Measurements from ENCODE around the gene H2AZ2. TPM values are rescaled to one million over a fixed set of nuclear protein-coding genes. Genes with fewer than 3 reads are reported as not detected.
"Not testable (repeated sequence)": the region's sequence is repeated elsewhere in the genome, so short reads cannot be mapped to it uniquely, and the experiment has no call there.

Gene H2AZ2
- total and polyA plus RNA-seq, 2 experiments from 2014 or later: 165 to 179 TPM

- Histone ChIP-seq H3K27ac (no peak overlapping the region), H2AFZ (no peak overlapping the region), H3K4me2 (ENCODE audit: unreplicated experiment) (peak overlapping the region; percentile 38), H3K9ac (no peak overlapping the region), H3K9me2 (ENCODE audit: insufficient read depth) (no peaks in the 10 kb centered on the region), H3K79me2 (ENCODE audit: insufficient read depth) (no peaks in the 10 kb centered on the region), H3K4me3 (no peak overlapping the region), H3F3A (ENCODE audit: insufficient read depth) (peaks cover 15% of the 10 kb centered on the region), H3K27me3 (replicated peaks; ENCODE audit: insufficient read depth) (no peaks in the 10 kb centered on the region), H4K20me1 (ENCODE audit: insufficient read depth) (no peaks in the 10 kb centered on the region), H3K9me3 (ENCODE audit: low read depth) (no peaks in the 10 kb centered on the region), H3K36me3 (ENCODE audit: low read depth) (no peaks in the 10 kb centered on the region), H3K4me1 (ENCODE audit: insufficient read depth) (peaks cover 10% of the 10 kb centered on the region)
- TF ChIP-seq EZH2 (IDR thresholded peaks at IDR 0.05; ENCODE audit: insufficient read depth, poor library complexity, severe bottlenecking) (no peak), EZH2phosphoT487 (IDR thresholded peaks at IDR 0.05; ENCODE audit: insufficient read depth, low read depth) (no peak)
- 9 to 12% methylated on average over 4 of the region's 4 CpGs for WGBS, 2 experiments (ENCODE audit: low coverage in 1 of 2, low lambda C conversion rate in 2 of 2, missing lambda C conversion rate in 2 of 2)
- DNase-seq: peak; percentile 94
- in situ Hi-C loops (cut with MboI): loop anchor here (25.0 kb wide), 1 partner anchor 270 kb away; no protein-coding TSS in a partner anchor
Observed at GRCh38 chr7:44867073-44867995, 19.4 kb upstream of the H2AZ2 start.

- H2AFZ ChIP-seq; H3K27me3 ChIP-seq (replicated peaks; ENCODE audit: insufficient read depth); H3K9me2 ChIP-seq (ENCODE audit: insufficient read depth); H3K9me3 ChIP-seq (ENCODE audit: low read depth); H3K4me1 ChIP-seq (ENCODE audit: insufficient read depth); H4K20me1 ChIP-seq (ENCODE audit: insufficient read depth); H3K4me2 ChIP-seq (ENCODE audit: unreplicated experiment); H3K79me2 ChIP-seq (ENCODE audit: insufficient read depth); H3K27ac ChIP-seq; H3F3A ChIP-seq (ENCODE audit: insufficient read depth); H3K4me3 ChIP-seq; H3K9ac ChIP-seq; H3K36me3 ChIP-seq (ENCODE audit: low read depth); DNase-seq: not testable (repeated sequence)
- 57 to 65% methylated on average over 4 of the region's 4 CpGs for WGBS, 2 experiments (ENCODE audit: low coverage in 1 of 2, low lambda C conversion rate in 2 of 2, missing lambda C conversion rate in 2 of 2)
- in situ Hi-C loops (cut with MboI): loop anchor here (5.0 to 25.0 kb wide), 2 partner anchors 65 to 275 kb away; no protein-coding TSS in a partner anchor
Observed at GRCh38 chr7:44861949-44862348, 14.1 kb upstream of the H2AZ2 start.

- 92% methylated on average over 2 of the region's 2 CpGs for WGBS, 2 experiments (ENCODE audit: low coverage in 1 of 2, low lambda C conversion rate in 2 of 2, missing lambda C conversion rate in 2 of 2)
- H3K9me2 ChIP-seq (ENCODE audit: insufficient read depth): no peaks in the 10 kb centered on the region
- H2AFZ ChIP-seq: no peak overlapping the region
- H4K20me1 ChIP-seq (ENCODE audit: insufficient read depth): no peaks in the 10 kb centered on the region
- in situ Hi-C loops (cut with MboI): loop anchor here (25.0 kb wide), 1 partner anchor 279 kb away; no protein-coding TSS in a partner anchor
- no peak overlapping the region for H3K4me3 ChIP-seq
- H3K9me3 ChIP-seq (ENCODE audit: low read depth): no peaks in the 10 kb centered on the region
- no peaks in the 10 kb centered on the region for H3F3A ChIP-seq (ENCODE audit: insufficient read depth)
- peak; percentile 21 for DNase-seq
- no peaks in the 10 kb centered on the region for H3K79me2 ChIP-seq (ENCODE audit: insufficient read depth)
- no peak overlapping the region for H3K9ac ChIP-seq
- peaks cover 11% of the 10 kb centered on the region for H3K4me1 ChIP-seq (ENCODE audit: insufficient read depth)
- H3K27ac ChIP-seq: no peak overlapping the region
- H3K36me3 ChIP-seq (ENCODE audit: low read depth): no peaks in the 10 kb centered on the region
- no peak overlapping the region for H3K4me2 ChIP-seq (ENCODE audit: unreplicated experiment)
- no peak for TF ChIP-seq EZH2 (IDR thresholded peaks at IDR 0.05; ENCODE audit: insufficient read depth, poor library complexity, severe bottlenecking)
- TF ChIP-seq EZH2phosphoT487 (IDR thresholded peaks at IDR 0.05; ENCODE audit: insufficient read depth, low read depth): no peak
- no peaks in the 10 kb centered on the region for H3K27me3 ChIP-seq (replicated peaks; ENCODE audit: insufficient read depth)
Observed at GRCh38 chr7:44858161-44858560, 10.3 kb upstream of the H2AZ2 start.

- no peaks in the 10 kb centered on the region for H3K9me3 ChIP-seq (ENCODE audit: low read depth)
- H3F3A ChIP-seq (ENCODE audit: insufficient read depth): peaks cover 7% of the 10 kb centered on the region; the same call in 1 of the 2 replicates
- H3K79me2 ChIP-seq (ENCODE audit: insufficient read depth): no peaks in the 10 kb centered on the region
- TF ChIP-seq EZH2phosphoT487 (IDR thresholded peaks at IDR 0.05; ENCODE audit: insufficient read depth, low read depth) (no peak), EZH2 (IDR thresholded peaks at IDR 0.05; ENCODE audit: insufficient read depth, poor library complexity, severe bottlenecking) (no peak)
- no peak overlapping the region for H3K4me3 ChIP-seq
- H3K9ac ChIP-seq: no peak overlapping the region
- peak; percentile 59 for DNase-seq
- H3K9me2 ChIP-seq (ENCODE audit: insufficient read depth): no peaks in the 10 kb centered on the region
- peaks cover 11% of the 10 kb centered on the region for H3K4me1 ChIP-seq (ENCODE audit: insufficient read depth)
- H3K4me2 ChIP-seq (ENCODE audit: unreplicated experiment): peak overlapping the region; percentile 3
- no peak overlapping the region for H3K27ac ChIP-seq
- H4K20me1 ChIP-seq (ENCODE audit: insufficient read depth): no peaks in the 10 kb centered on the region
- in situ Hi-C loops (cut with MboI): loop anchor here (25.0 kb wide), 1 partner anchor 282 kb away; no protein-coding TSS in a partner anchor
- peak overlapping the region; percentile 39 for H2AFZ ChIP-seq
- no peaks in the 10 kb centered on the region for H3K27me3 ChIP-seq (replicated peaks; ENCODE audit: insufficient read depth)
- no peaks in the 10 kb centered on the region for H3K36me3 ChIP-seq (ENCODE audit: low read depth)
- WGBS, 2 experiments (ENCODE audit: low coverage in 1 of 2, low lambda C conversion rate in 2 of 2, missing lambda C conversion rate in 2 of 2): 88 to 89% methylated on average over 8 of the region's 8 CpGs
Observed at GRCh38 chr7:44854644-44855364, 6.9 kb upstream of the H2AZ2 start.
